Natural killer cell (primary cell): ENCODE results near the gene PCDHA13. TPM values are rescaled to one million over a fixed set of nuclear protein-coding genes. Genes with fewer than 3 reads are reported as not detected.
"Not testable (repeated sequence)": the region's sequence is repeated elsewhere in the genome, so short reads cannot be mapped to it uniquely, and the experiment has no call there.

Source experiments
- ATAC-seq, 3 donors: fragments of 150-1000 bp in 2 of 3; fragments of 200-7000 bp in 1 of 3; cut with Tn5 transposase; 1 replicate in 1 of 3; 2 replicates in 2 of 3; pipeline ENCODE4 v1.10.0; 2021; ENCODE audit warnings: mild to moderate bottlenecking in 2 of 3, moderate library complexity in 2 of 3
- DNase-seq, 2 donors: peaks; one replicate each; pipeline versions ENCODE4 v3.0.0 to v3.0.0-alpha.2; 2013 to 2021; ENCODE audit warnings: mixed read lengths in 1 of 2
- H3K27ac ChIP-seq: one replicate; pipeline ENCODE4 v1.5.1; 2013; ENCODE audit warnings: mild to moderate bottlenecking, low read length
- H3K27me3 ChIP-seq: one replicate; pipeline ENCODE4 v1.6.1; 2013; ENCODE audit warnings: low read length; ENCODE audit not compliant: control insufficient read depth, insufficient read depth
- H3K36me3 ChIP-seq: one replicate; pipeline ENCODE4 v1.6.1; 2013; ENCODE audit warnings: low read length; ENCODE audit not compliant: control insufficient read depth, insufficient read depth
- H3K4me1 ChIP-seq: one replicate; pipeline ENCODE4 v1.6.1; 2013; ENCODE audit warnings: low read length; ENCODE audit not compliant: control insufficient read depth, insufficient read depth
- H3K4me3 ChIP-seq: one replicate; pipeline ENCODE4 v1.5.1; 2013; ENCODE audit warnings: low read length
- H3K9me3 ChIP-seq: one replicate; pipeline ENCODE4 v1.6.1; 2013; ENCODE audit warnings: low read length; ENCODE audit not compliant: control insufficient read depth, insufficient read depth
- H3K27ac Mint-ChIP-seq, 2 donors: one replicate each; pipeline ENCODE4 v1.8.0; 2022; ENCODE audit warnings: mild to moderate bottlenecking in 2 of 2, mixed read lengths in 2 of 2, moderate library complexity in 1 of 2
- H3K27me3 Mint-ChIP-seq, 2 donors: one replicate each; pipeline ENCODE4 v1.8.0; 2022; ENCODE audit warnings: low read depth in 2 of 2, mixed read lengths in 2 of 2
- H3K36me3 Mint-ChIP-seq: one replicate; pipeline ENCODE4 v1.8.0; 2022; ENCODE audit warnings: mixed read lengths
- H3K4me1 Mint-ChIP-seq, 2 donors: one replicate each; pipeline ENCODE4 v1.8.0; 2022; ENCODE audit warnings: mixed read lengths in 2 of 2
- H3K4me3 Mint-ChIP-seq: one replicate; pipeline ENCODE4 v1.8.0; 2022; ENCODE audit warnings: mild to moderate bottlenecking, moderate library complexity, mixed read lengths
- H3K9me3 Mint-ChIP-seq, 2 donors: one replicate each; pipeline ENCODE4 v1.8.0; 2022; ENCODE audit warnings: mixed read lengths in 2 of 2
- WGBS: methylation state at CpG from one replicate; pipeline ENCODE4 v1.1.7; 2013; ENCODE audit warnings: missing lambda C conversion rate; ENCODE audit not compliant: insufficient coverage; 5-methylcytosine and 5-hydroxymethylcytosine counted together
- intact Hi-C: fragments of 100-400 bp; cut with micrococcal nuclease; formaldehyde crosslinking; loops from one replicate; pipeline ENCODE4 v1.14.2; 2022
- total RNA-seq, 4 donors: library from RNA; stranded (reverse); fragments of 120-200 nt in 1 of 4; gene quantifications; one replicate each; pipeline versions ENCODE4 v1.2.3 to v1.2.4, GENCODE V29; 2013 to 2022
- TF ChIP-seq, protein P1 (sequence below): fragments of 200-600 bp; IDR thresholded peaks from one replicate; pipeline ENCODE4 v1.8.0; 2022; ENCODE audit warnings: antibody characterized with exemption

Gene PCDHA13
- total RNA-seq, 3 donors from 2014 or later (not counting 1 experiment from before 2014, with no cell fraction given), result not detected

DNA sequence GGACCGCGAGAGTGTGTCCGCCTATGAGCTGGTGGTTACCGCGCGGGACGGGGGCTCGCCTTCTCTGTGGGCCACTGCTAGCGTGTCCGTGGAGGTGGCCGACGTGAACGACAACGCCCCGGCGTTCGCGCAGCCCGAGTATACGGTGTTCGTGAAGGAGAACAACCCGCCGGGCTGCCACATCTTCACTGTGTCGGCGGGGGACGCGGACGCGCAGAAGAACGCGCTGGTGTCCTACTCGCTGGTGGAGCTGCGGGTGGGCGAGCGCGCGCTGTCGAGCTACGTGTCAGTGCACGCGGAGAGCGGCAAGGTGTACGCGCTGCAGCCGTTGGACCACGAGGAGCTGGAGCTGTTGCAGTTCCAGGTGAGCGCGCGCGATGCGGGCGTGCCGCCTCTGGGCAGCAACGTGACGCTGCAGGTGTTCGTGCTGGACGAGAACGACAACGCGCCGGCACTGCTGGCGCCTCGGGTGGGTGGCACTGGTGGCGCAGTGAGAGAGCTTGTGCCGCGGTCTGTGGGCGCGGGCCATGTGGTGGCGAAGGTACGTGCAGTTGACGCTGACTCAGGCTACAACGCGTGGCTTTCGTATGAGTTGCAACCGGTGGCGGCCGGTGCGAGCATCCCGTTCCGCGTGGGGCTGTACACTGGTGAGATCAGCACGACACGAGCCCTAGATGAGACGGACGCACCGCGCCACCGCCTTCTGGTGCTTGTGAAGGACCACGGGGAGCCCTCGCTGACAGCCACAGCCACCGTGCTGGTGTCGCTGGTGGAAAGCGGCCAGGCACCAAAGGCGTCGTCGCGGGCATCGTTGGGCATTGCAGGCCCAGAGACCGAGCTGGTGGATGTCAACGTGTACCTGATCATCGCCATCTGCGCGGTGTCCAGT lies 46.1 kb upstream of the PCDHA13 start:
- WGBS, result 56% methylated on average over 103 of the region's 103 CpGs
- TF ChIP-seq, protein P1, sequence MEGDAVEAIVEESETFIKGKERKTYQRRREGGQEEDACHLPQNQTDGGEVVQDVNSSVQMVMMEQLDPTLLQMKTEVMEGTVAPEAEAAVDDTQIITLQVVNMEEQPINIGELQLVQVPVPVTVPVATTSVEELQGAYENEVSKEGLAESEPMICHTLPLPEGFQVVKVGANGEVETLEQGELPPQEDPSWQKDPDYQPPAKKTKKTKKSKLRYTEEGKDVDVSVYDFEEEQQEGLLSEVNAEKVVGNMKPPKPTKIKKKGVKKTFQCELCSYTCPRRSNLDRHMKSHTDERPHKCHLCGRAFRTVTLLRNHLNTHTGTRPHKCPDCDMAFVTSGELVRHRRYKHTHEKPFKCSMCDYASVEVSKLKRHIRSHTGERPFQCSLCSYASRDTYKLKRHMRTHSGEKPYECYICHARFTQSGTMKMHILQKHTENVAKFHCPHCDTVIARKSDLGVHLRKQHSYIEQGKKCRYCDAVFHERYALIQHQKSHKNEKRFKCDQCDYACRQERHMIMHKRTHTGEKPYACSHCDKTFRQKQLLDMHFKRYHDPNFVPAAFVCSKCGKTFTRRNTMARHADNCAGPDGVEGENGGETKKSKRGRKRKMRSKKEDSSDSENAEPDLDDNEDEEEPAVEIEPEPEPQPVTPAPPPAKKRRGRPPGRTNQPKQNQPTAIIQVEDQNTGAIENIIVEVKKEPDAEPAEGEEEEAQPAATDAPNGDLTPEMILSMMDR, result no peak
- Histone ChIP-seq H3K4me1 (no peaks in the 10 kb centered on the region), H3K9me3 (peaks cover 5% of the 10 kb centered on the region), H3K4me3 (no peak overlapping the region), H3K27me3 (peaks cover 12% of the 10 kb centered on the region), H3K36me3 (no peaks in the 10 kb centered on the region), H3K27ac (no peak overlapping the region)
- Mint-ChIP-seq H3K4me1 (no peaks in the 10 kb centered on the region), H3K9me3 (peaks cover 9 to 15% of the 10 kb centered on the region in 2 donors), H3K27ac (no peak overlapping the region), H3K27me3 (peaks cover 11 to 18% of the 10 kb centered on the region in 2 donors), H3K36me3 (peaks cover 8% of the 10 kb centered on the region), H3K4me3 (no peak overlapping the region)
- intact Hi-C loops, result no loop called here
- DNase-seq (no peak), ATAC-seq (no peak)

DNA sequence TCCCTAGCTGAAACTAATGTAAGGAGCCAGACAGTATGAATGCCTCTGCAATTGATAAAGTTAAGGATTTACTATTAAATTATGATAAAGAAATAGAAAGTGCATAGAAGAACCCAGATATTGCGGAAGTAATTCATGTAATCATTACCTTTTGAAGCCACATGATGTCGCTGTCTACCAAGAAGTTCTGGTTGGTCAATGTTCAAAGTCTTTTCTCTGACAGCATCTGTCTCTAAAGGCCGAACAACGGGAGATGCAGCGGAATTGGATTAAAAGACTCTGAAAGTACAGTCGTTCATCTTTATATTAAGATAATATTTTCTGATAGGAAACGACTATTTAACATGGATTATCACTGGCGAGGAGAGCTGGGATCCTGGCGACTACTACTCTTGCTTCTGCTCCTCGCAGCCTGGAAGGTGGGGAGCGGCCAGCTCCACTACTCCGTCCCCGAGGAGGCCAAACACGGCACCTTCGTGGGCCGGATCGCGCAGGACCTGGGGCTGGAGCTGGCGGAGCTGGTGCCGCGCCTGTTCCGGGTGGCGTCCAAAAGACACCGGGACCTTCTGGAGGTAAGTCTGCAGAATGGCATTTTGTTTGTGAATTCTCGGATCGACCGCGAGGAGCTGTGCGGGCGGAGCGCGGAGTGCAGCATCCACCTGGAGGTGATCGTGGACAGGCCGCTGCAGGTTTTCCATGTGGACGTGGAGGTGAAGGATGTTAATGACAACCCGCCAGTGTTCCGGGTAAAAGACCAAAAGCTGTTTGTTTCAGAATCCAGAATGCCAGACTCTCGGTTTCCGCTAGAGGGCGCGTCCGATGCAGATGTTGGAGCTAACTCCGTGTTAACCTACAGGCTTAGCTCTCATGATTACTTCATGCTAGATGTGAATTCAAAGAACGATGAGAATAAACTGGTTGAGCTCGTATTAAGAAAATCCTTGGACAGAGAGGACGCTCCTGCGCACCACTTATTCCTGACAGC lies 40.7 kb upstream of the PCDHA13 start, which contains the start of gene PCDHA8:
PCDHA8 (plus strand) TSS at position 210 of the 985 bp plus-strand sequence; CDS start at position 345, 135 bp downstream.
- Mint-ChIP-seq H3K36me3 (no peaks in the 10 kb centered on the region), H3K27ac (no peak within 1 kb of the TSS), H3K4me1 (no peaks in the 10 kb centered on the region), H3K4me3 (peak within 1 kb of the TSS; percentile 37), H3K27me3 (peaks cover 0 to 8% of the 10 kb centered on the region in 2 donors), H3K9me3 (peaks cover 2 to 3% of the 10 kb centered on the region in 2 donors)
- TF ChIP-seq, protein P1, result no peak
- intact Hi-C loops, result no loop called here
- no peak within 1 kb of the TSS for H3K4me3 ChIP-seq
- ATAC-seq (no peak), DNase-seq (no peak)
- H3K27me3 ChIP-seq, result peaks cover 2% of the 10 kb centered on the region
- H3K36me3 ChIP-seq, result no peaks in the 10 kb centered on the region
- peaks cover 15% of the 10 kb centered on the region for H3K9me3 ChIP-seq
- 31% methylated on average over 43 of the region's 47 CpGs for WGBS
- no peaks in the 10 kb centered on the region for H3K4me1 ChIP-seq
- H3K27ac ChIP-seq, result no peak within 1 kb of the TSS

DNA sequence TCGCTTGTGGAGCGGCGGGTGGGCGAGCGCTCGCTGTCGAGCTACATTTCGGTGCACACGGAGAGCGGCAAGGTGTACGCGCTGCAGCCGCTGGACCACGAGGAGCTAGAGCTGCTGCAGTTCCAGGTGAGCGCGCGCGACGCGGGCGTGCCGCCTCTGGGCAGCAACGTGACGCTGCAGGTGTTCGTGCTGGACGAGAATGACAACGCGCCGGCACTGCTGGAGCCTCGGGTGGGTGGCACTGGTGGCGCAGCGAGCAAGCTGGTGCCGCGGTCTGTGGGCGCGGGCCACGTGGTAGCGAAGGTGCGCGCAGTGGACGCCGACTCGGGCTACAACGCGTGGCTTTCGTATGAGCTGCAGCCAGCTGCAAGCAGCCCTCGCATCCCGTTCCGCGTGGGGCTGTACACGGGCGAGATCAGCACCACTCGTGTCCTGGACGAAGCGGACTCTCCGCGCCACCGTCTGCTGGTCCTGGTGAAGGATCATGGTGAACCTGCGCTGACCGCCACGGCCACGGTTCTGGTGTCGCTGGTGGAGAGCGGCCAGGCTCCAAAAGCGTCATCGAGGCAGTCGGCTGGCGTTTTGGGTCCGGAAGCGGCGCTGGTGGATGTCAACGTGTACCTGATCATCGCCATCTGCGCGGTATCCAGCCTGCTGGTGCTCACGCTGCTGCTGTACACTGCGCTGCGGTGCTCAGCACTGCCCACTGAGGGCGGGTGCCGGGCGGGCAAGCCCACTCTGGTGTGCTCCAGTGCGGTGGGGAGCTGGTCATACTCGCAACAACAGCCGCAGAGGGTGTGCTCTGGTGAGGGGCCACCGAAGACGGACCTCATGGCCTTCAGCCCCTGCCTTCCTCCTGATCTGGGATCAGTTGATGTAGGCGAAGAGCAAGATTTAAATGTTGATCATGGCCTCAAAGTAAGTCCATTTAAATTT lies 38.9 kb upstream of the PCDHA13 start:
- no peaks in the 10 kb centered on the region for H3K36me3 ChIP-seq
- no peaks in the 10 kb centered on the region for H3K4me1 ChIP-seq
- intact Hi-C loops, result no loop called here
- Mint-ChIP-seq H3K27ac (no peak overlapping the region), H3K4me1 (no peaks in the 10 kb centered on the region), H3K9me3 (peaks cover 0 to 2% of the 10 kb centered on the region in 2 donors), H3K36me3 (no peaks in the 10 kb centered on the region), H3K4me3 (no peak overlapping the region), H3K27me3 (peaks cover 0 to 6% of the 10 kb centered on the region in 2 donors)
- peaks cover 15% of the 10 kb centered on the region for H3K9me3 ChIP-seq
- ATAC-seq (no peak), DNase-seq (no peak)
- WGBS, result 56% methylated on average over 87 of the region's 87 CpGs
- TF ChIP-seq, protein P1, result no peak
- peaks cover 6% of the 10 kb centered on the region for H3K27me3 ChIP-seq
- H3K27ac ChIP-seq, result no peak overlapping the region
- no peak overlapping the region for H3K4me3 ChIP-seq

DNA sequence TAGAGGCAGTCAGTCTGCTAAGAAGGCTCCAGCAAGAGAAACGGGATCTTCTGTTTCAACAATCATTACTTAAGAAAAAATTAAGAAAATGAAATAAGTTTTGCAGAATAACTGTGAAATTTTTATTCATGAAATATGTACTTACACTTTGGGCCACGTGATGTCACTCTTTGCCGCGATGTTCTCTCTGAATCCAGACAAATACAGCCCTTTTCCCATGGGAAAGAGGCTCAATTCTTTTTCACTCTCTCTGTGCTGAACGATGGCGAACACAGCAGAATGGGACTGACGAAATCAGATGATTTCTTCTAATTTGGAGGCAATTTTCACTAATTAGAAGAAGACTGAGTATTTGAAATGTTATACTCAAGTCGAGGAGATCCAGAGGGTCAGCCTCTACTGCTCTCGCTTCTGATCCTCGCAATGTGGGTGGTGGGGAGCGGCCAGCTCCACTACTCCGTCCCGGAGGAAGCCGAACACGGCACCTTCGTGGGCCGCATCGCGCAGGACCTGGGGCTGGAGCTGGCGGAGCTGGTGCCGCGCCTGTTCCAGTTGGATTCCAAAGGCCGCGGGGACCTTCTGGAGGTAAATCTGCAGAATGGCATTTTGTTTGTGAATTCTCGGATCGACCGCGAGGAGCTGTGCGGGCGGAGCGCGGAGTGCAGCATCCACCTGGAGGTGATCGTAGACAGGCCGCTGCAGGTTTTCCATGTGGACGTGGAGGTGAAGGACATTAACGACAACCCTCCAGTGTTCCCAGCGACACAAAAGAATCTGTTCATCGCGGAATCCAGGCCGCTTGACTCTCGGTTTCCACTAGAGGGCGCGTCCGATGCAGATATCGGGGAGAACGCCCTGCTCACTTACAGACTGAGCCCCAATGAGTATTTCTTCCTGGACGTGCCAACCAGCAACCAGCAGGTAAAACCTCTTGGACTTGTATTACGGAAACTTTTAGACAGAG lies 33.5 kb upstream of the PCDHA13 start, which contains the start of gene PCDHA9:
PCDHA9 (plus strand) TSS at position 244 of the 964 bp plus-strand sequence; CDS start at position 358, 114 bp downstream.
- DNase-seq, intact Hi-C loops, H3K4me1 Mint-ChIP-seq, H3K27me3 Mint-ChIP-seq, H3K9me3 Mint-ChIP-seq, H3K27ac ChIP-seq, H3K4me1 ChIP-seq, H3K4me3 Mint-ChIP-seq, H3K36me3 Mint-ChIP-seq, H3K27me3 ChIP-seq, H3K27ac Mint-ChIP-seq, H3K4me3 ChIP-seq, H3K36me3 ChIP-seq, ATAC-seq: not testable (repeated sequence)
- WGBS, result 28% methylated on average over 35 of the region's 48 CpGs
- H3K9me3 ChIP-seq, result peaks cover 12% of the 10 kb centered on the region
